Stimulated activated CD4-positive, alpha-beta T cell treated with anti-CD3 and anti-CD28 coated beads, Interleukin-4, amount 100 ng/mL, for 24 hours (primary cell): ENCODE measurements around the gene TUBB3.
"Not testable (repeated sequence)": the region's sequence is repeated elsewhere in the genome, so short reads cannot be mapped to it uniquely, and the experiment has no call there.

ENCODE experiments used
- DNase-seq: peaks from one replicate; pipeline ENCODE4 v3.0.0-alpha.2; 2020

The TUBB3 gene

DNA sequence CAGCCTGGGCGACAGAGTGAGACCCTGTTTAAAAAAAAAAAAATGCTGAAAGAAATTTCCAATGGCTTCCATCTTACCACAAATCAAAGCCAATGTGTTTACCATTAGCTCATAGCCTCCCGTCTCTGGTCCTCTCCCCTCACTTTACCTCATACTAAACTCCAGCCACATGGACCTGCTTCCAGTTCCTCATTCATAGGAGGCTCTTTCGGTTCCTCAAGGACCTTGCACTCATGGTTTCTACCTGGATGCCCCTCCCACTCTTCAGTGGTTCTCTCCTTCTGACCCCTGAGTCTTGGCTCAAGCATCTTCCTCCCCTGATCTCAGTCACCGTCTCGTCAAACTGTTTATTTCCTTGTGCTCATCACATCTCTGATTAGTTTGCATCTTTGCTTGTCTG lies 21.6 kb downstream of the TUBB3 start:
- DNase-seq, result no peak

DNA sequence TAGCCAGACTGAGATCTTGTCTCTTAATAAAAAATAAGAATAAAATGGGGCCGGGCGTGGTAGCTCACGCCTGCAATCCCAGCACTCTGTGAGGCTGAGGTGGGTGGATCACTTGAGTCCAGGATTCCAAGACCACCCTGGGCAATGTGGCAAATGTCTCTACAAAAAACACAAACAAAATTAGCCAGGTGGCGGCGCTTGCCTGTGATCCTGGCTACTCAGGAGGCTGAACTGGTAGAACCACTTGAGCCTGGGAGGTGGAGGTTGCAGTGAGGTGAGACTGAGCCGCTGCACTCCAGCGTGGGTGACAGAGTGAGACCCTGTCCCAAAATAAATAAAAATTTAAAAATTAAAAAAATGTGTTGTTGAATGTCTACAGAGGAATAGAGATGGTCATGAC lies 22.5 kb downstream of the TUBB3 start:
- no peak for DNase-seq

DNA sequence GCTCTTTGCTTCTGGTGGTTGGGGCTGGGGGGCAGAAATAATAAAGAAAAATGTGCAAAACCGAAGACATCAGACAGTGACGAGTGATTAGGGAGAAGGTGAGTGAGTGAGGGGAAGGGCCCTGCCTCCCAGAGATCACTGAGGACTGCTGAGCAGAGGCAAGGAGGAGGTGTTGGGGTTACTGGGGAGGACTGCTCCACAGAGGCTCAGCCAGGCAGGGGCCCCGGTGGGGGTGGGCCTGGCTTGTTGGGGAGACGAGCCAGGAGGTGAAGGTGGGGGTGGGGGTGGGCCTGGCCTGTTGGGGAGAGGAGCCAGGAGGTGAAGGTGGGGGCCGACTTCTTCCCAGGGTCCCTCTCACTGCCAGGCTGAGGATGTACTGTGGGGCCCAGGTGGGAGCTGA lies 23.4 kb downstream of the TUBB3 start:
- DNase-seq, result no peak

DNA sequence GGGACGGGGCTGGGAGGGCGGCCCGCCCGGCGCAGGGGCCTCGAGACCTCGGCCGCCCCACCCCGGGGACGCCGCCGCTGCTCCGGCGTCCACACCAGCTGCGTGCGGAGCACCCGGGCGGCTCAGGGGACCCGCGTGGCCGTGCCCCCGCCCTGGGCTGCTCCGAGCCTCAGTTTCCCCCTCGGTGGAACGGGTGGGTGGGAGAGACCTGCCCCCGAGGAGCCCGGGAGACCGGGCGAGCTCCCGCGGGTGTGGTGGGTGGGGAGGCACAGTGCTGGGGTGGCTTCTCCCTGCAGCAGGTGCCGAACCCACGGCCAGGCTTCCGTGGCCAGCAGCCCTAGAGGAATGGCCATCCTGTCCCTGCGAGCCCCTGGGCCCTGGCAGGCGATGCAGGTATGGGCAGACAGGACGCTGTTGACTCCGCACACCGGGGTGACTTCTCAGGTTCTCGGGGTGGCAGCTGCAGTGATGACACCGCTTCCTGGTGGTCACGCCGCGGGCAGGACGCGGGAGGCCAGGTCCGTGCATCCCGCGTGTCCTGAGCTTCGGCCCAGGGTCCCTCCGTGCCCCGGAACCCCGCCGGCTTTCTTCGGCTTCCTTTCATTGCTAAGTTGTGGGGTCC lies 26.1 kb downstream of the TUBB3 start:
- no peak for DNase-seq

DNA sequence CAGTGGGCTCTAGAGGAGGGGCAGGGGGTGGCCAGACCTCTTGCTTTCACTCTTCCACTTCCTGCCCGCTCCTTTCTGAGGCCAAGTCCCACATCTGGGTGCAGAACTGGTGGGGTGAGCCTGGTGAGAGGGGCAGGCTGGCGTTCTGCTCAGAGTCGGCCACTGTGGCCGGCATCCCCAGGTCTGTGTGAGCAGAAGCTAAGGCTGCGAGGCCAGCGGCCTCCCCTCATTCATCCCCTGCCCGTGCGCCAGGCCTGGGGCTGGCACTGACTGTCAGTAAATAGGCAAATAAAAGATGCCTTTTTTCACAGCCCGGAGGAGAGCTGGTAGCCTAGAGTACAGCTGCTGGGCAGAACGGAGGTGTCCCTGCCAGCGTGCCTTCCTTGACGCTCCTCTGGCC lies 26.6 kb downstream of the TUBB3 start:
- DNase-seq, result no peak

DNA sequence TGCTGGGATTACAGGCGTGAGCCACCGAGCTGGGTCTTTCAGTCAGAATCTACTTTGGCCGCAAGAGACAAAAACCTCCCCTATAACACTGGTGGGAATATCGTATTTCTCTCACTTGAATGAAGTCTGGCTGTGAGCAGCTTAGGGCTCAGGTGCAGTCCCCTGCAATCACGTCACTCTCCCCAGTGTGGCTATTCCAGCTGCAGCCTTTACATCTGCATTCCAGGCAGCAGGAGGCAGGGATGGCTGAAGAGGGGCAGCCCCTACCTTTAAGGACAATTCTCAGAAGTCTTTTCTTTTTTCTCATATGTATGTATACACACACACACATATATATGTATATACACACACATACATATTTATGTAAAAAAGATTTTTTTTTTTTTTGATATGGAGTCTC lies 28.4 kb downstream of the TUBB3 start:
- DNase-seq, result no peak

DNA sequence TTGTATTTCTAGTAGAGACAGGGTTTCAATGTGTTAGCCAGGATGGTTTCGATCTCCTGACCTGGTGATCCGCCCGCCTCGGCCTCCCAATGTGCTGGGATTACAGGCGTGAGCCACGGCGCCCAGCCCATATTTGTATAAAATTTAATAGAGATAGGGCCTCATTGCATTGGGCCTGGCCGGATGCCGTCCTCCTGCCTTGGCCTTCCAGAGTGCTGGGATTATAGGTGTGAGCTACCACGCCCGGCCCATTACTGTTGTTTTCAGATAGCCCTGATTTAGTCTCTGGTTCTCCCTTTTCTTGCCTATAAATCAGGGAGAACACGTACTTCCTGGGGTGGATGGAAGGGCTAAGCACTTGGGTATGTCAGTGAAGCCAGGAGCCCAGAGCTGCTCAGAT lies 28.9 kb downstream of the TUBB3 start:
- no peak for DNase-seq

DNA sequence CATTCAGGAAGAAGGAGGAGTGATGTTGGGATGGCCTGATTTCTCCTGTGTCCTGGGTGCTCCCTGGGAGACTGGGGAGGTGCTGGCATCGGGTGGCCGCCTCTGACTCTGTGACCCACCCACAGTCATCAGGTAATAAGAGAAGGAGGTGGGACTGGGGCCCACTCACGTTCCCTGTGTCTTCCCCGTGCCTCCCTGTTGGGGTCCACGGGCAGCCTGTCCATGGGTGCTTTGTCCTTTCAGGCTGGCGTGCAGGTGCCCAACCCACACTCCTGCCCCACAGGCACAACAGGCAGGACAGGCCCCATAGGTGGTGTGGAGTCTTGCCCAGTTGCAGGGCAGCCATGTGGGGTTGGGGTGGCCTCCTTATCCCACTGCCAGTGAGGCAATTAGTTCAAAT lies 29.4 kb downstream of the TUBB3 start:
- DNase-seq, result no peak

DNA sequence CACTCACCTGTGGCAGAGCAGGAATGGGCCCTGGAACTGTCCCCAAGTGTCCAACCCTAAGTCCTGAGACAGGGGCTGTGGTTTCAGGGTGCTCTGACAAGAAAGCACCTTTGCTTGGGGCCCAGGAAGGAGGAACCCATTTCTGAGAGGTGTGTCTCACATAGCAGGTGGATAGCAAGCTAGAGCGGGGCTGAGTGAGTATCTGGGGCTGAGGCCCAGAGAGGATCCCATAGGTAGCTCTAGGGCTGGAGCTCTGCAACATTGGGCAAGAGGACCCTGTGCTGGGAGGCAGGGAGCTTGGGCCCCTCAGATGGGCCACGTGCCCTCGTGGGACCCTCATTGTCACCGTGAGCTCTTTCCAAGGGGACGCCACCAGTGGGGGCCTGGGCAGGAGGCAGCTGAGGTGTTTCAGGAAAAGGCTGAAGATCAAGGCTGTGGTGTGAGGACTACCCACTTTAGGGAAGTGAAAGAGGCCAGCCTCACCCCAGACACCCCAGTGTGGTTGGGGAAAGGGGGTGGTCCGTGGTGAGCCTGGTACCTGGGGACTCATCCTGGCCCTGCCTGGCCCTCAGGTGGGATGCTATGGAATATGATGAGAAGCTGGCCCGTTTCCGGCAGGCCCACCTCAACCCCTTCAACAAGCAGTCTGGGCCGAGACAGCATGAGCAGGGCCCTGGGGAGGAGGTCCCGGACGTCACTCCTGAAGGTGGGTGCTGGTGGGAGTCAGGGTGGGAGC lies 30.7 kb downstream of the TUBB3 start:
- DNase-seq, result no peak

DNA sequence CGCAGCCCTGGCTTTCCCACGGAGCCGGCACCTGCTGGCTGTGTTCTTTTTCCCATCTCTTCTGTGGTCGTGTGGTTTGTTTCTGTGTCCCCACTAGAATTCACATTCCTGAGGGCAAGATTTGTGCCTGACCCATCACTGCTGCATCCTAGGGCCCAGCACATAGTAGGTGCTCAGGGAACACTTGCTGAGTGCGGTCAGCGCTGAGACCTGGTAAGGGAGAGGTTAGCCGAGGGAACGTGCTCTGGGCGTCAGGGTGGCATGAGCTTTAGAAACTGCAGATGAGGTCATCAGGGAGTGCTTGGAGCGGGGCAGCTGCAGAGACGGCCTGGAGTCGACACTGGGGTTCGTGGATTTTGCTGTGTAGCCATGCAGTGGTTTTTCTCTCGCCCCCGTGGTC lies 31.3 kb downstream of the TUBB3 start:
- DNase-seq, result no peak

DNA sequence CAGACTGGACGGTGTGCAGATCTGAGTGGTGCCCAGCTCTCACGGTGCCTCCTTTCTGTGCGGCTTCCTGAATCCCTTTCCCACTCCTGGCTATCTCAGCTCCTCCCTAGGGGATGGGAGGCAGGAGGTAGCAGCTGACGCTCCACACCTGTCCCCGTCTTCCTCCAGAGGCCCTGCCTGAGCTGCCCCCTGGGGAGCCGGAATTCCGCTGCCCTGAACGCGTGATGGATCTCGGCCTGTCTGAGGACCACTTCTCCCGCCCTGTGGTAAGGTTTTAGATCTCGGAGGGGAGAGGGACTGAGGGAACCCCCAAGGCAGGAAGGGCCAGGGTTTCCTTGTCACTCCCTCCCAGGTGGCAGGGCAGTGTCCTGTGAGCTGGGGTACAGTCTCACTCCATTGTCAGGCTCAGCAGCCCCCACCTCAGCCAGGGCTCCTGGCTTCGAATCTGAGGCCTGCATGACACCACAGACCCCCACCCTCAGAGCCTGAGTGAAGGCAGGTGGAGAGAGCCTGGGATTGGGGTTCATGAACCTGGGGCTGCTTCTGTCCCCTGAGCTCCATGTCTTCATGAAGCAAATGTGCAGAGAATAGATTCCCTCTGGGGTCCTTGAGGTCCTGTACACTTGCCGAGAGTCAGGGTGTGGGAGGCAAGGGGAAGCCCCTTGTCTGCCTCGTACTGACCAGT lies 32.0 kb downstream of the TUBB3 start:
- no peak for DNase-seq

DNA sequence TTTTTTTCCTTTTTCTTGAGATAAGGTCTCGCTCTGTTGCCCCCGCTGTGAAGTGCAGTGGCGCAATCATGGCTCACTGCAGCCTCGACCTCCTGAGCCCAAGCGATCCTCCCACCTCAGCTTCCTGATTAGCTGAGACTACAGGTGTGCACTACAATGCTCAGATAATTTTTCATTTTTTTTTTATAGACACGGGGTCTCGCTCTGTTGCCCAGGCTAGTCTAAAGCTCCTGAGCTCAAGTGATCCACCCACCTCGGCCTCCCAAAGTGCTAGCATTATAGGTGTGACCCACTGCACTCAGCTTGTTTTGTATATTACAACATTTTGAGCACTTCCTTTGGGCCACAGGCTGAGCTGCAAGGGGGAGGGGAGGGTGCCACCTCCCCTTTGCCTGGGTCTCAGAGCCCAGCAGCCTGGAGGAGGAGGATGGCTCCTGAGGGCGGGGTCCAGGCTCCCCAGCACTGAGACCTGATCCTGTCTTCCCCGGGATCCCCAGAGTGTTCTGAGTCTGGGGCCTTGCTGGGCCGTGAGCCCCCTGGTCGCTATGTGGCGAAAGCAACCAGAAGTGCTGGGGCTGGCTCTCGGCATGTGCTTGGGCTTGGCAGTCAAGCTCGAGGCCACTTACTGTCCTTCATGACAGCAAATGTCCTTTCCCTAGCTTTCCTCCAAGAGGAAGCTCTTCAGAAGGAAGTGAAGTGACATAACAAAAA lies 33.5 kb downstream of the TUBB3 start:
- DNase-seq, result no peak

DNA sequence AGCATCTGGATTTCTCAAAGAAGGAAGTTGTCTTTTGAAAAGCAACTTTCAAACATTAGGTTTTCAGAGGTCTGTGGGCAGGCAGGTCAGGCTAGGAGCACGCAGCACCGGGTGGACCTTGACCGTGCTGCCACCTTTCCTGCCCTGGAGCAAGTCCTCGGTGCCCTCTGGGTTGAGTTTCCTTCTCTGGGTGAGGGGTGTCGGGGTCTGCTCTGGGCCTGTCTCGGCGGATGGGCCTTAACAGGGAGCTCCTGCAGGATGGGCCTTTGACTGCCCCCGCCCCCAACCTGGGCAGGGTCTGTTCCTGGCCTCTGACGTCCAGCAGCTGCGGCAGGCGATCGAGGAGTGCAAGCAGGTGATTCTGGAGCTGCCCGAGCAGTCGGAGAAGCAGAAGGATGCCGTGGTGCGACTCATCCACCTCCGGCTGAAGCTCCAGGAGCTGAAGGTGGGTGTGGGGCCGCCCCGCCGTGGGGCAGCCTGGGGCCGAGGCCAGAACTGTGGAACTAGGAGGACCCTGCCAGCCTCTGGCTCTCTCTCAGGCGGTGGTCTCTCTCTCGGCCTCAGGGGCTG lies 34.2 kb downstream of the TUBB3 start:
- DNase-seq, result no peak

DNA sequence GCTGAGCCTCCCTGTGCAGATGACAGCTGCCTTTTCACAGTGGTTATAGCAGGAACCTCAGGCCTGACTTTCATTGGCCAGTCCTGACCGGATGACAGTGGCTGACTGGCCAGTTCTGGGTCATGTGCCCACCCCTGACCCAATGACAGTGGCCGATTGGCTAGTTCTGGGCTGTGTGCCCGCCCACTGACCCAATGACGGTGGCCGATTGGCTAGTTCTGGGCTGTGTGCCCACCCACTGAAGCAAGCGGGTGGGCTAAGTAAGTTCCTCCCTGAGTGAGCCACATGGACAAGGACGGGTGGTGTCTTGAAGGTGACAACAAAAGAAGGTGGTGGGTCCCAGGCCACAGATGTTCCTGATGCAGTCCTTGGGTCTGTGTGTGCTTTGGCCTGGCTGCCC lies 34.9 kb downstream of the TUBB3 start:
- no peak for DNase-seq

DNA sequence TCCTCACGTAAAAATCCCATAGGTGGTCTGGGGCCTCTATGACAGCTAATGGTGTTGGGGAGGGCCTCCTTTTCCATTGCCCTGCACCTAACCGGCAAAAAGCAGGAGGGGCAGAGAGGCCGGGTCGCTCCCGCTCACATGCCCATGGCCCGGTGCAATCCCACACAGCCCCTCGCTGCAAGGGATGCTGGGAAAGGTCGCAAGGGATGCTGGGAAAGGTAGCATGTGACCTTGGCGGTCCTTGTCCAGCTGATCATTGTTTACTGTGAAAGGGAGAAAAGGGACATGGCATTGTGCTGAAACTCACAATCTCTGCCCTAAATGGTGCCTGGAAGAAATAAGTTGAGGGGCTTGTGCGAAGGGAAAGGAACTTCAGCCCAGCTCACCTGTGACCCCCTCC lies 35.5 kb downstream of the TUBB3 start:
- DNase-seq, result no peak

DNA sequence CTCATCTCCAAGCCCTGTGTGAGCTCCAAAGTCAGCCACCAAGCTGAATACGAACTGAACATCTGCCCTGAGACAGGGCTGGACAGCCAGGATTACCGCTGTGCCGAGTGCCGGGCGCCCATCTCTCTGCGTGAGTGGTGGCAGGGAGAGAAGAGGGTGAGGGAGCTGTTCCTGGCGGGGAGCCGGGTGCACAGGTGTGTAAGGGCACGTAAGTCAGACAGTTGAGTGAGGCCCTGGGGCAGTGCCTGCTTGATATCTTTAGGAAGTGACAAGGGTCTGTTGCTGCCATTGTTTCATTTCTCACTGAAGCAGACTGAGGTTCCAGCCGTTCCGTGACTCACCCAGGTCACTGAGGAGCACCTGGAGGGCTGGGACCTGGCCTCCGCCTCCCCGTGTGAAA lies 37.8 kb downstream of the TUBB3 start:
- DNase-seq, result no peak

DNA sequence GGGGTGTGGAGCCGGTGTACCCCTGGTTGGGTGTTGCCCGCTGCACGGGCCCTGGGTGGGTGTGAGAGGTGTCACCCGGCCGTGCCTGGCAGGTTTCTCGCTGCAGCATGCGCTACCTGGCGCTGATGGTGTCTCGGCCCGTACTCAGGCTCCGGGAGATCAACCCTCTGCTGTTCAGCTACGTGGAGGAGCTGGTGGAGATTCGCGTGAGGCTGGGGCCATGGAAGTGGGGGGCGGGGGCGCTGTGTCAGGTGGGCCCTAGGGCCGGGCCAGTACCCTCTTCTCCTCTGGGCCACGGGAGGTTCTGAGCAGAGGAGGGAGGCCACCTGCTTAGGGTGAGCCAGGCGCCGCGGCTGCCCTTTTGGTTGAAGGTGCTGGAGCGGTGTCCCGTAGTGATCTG lies 38.8 kb downstream of the TUBB3 start:
- no peak for DNase-seq

DNA sequence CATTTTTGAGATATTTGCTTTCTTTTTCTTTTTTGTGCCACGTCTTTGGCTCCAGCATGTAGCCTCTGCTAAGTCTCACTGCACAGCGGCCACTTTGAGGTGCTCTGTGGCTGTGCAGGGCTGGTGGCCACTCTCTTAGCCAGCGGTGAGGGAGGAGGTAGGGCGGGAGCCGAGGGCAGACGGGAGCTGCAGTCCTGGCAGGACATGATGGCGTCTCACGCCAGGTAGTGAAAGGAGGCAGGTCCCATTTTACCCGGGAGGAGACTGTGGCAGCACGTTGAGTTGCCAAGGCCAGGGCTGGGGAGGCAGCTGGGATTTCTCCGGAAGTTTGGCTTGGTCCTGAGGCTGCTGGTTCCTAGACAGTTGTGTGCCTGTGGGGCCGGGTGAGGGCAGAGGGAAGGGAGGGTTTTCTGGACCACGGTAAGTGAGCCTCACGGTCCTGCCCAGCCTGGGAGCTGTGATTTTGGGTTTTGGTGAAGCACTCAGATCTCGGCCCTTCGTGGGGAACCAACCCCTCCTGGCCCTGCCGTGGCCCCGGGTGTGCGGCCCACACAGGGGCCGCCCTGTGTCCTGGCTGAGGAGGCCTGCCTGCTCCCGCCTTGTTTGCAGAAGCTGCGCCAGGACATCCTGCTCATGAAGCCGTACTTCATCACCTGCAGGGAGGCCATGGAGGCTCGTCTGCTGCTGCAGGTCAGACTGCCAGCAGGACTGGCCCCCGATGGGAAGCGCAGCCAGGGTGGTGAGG lies 39.8 kb downstream of the TUBB3 start:
- no peak for DNase-seq

DNA sequence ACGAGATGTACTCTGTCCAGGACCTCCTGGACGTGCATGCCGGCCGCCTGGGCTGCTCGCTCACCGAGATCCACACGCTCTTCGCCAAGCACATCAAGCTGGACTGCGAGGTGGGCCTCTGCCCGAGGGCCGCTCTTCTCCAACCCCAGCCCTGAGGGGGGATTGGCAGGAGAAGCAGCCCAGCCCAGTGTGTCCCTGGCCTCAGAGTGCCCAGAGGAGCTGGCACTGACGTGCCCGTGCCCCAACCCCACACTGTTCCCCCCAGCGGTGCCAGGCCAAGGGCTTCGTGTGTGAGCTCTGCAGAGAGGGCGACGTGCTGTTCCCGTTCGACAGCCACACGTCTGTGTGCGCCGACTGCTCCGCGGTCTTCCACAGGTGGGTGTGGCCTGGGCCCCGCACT lies 41.1 kb downstream of the TUBB3 start:
- no peak for DNase-seq

DNA sequence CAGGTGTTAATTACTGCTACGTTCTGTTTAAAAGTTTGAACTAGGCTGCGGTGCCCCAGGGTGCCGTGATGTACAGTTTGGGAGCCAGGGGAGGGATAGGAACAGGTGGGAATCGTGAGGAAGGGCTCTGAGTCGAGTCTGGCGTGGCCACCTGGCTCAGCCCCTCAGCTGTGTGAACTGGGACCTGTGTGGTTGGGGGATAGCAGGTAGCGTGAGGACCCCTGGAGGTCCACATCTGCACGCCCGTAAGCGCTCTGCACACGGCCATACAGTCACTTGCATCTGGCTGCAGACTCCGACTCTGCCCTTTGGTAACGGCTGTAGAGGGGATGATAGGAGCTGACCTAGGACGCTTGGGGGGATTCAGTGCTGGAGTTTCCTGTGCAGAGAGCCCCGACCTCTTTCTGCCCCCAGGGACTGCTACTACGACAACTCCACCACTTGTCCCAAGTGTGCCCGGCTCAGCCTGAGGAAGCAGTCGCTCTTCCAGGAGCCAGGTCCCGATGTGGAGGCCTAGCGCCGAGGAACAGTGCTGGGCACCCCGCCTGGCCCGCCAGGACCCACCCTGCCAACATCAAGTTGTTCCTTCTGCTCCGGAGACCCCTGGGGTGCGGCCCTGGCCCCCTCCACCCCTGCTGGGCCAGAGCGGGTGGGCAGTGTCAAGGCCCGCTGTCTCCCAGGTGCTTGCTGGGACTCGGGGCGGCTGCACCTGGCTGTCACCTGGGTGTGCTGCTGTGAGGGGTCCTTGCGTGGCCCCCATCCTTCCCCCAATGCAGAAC lies 42.5 kb downstream of the TUBB3 start:
- DNase-seq, result no peak

DNA sequence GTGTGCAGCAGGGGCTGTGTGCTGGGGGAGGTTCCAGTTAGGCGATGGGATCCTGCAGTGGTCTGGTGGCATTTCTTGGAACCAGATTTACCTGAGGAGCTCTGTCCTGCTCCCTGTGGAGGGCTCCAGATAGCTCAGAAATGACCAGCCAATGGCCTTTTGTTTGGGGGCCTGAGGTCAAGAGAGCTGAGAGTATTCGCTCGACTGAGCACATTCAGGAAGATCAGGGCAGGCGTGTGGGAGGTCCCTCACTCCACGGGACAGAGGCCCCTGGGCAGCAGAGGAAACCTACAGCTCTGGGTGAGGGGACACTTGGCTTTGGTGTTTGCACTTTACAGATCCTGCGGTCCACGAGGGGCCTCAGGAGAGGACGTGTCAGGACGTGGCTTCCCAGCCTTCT lies 43.6 kb downstream of the TUBB3 start:
- DNase-seq, result no peak

DNA sequence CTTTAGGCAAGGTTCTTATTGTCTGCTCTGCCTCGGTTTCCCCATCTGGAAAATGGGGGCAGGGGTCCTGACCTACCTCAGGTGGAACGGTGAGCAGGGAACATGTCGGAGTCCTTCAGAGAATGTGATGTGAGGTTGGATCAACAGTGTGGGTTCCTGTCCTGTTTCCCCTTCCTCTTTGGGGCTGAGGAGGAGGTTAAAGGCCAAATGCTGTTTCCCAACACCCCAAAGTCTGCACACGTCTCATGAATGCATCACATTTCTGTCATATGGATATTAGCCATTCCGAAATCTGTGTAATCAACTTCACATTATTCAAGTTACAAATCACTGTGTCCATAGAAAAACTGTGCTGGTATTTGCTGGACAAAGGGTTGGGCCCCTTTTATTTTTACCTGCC lies 44.3 kb downstream of the TUBB3 start:
- not testable (repeated sequence) for DNase-seq
